Measurements from ENCODE around the gene SEC61A1.
A peak's percentile ranks its signal among the peaks of the same experiment; 100 is the strongest.

SEC61A1 gene

GRCh38 chr3:128056258-128056657 is 4.0 kb downstream of the SEC61A1 start:
- H3K4me3 ChIP-seq (ENCODE audit: low read depth, low read length) = no peak overlapping the region

GRCh38 chr3:128060473-128061381 is 8.5 kb downstream of the SEC61A1 start:
- no peak overlapping the region for H3K4me3 ChIP-seq (ENCODE audit: low read depth, low read length)

- H3K4me3 ChIP-seq (ENCODE audit: low read depth, low read length) = no peak overlapping the region
Measured at GRCh38 chr3:128062033-128062745, 10.0 kb downstream of the SEC61A1 start.

GRCh38 chr3:128063865-128064264 is 11.6 kb downstream of the SEC61A1 start:
- no peak overlapping the region for H3K4me3 ChIP-seq (ENCODE audit: low read depth, low read length)

- no peak overlapping the region for H3K4me3 ChIP-seq (ENCODE audit: low read depth, low read length)
Measured at GRCh38 chr3:128064962-128065361, 12.7 kb downstream of the SEC61A1 start.

- H3K4me3 ChIP-seq (ENCODE audit: low read depth, low read length) = no peak overlapping the region
Measured at GRCh38 chr3:128066114-128066513, 13.9 kb downstream of the SEC61A1 start.

GRCh38 chr3:128066676-128067075 is 14.4 kb downstream of the SEC61A1 start:
- no peak overlapping the region for H3K4me3 ChIP-seq (ENCODE audit: low read depth, low read length)

GRCh38 chr3:128067489-128067888 is 15.3 kb downstream of the SEC61A1 start:
- no peak overlapping the region for H3K4me3 ChIP-seq (ENCODE audit: low read depth, low read length)

GRCh38 chr3:128068156-128068620 is 16.0 kb downstream of the SEC61A1 start:
- H3K4me3 ChIP-seq (ENCODE audit: low read depth, low read length) = no peak overlapping the region

- no peak overlapping the region for H3K4me3 ChIP-seq (ENCODE audit: low read depth, low read length)
Measured at GRCh38 chr3:128069271-128069670, 17.0 kb downstream of the SEC61A1 start.

- no peak overlapping the region for H3K4me3 ChIP-seq (ENCODE audit: low read depth, low read length)
Measured at GRCh38 chr3:128070898-128071591, 18.8 kb downstream of the SEC61A1 start.

GRCh38 chr3:128071771-128072453 is 19.7 kb downstream of the SEC61A1 start:
- no peak overlapping the region for H3K4me3 ChIP-seq (ENCODE audit: low read depth, low read length)

- no peak overlapping the region for H3K4me3 ChIP-seq (ENCODE audit: low read depth, low read length)
Measured at GRCh38 chr3:128072454-128073184, 20.4 kb downstream of the SEC61A1 start.

GRCh38 chr3:128073185-128073725 is 21.0 kb downstream of the SEC61A1 start:
- H3K4me3 ChIP-seq (ENCODE audit: low read depth, low read length) = no peak overlapping the region

GRCh38 chr3:128073807-128074206 is 21.6 kb downstream of the SEC61A1 start:
- no peak overlapping the region for H3K4me3 ChIP-seq (ENCODE audit: low read depth, low read length)

- peak overlapping the region; percentile 51 for H3K4me3 ChIP-seq (ENCODE audit: low read depth, low read length)
Measured at GRCh38 chr3:128074851-128075521, 22.7 kb downstream of the SEC61A1 start.

GRCh38 chr3:128075522-128076482 is 23.6 kb downstream of the SEC61A1 start:
- H3K4me3 ChIP-seq (ENCODE audit: low read depth, low read length) = peak overlapping the region; percentile 51

Data from iPS-11a (cell line).